Duodenal mucosa (tissue), 2 donors: ENCODE data around the gene BBX.

Experiments used
- H3K27ac ChIP-seq: one replicate; pipeline ENCODE4 v1.7.0; 2013; ENCODE audit warnings: low read depth, low read length
- H3K27me3 ChIP-seq, 2 donors: one replicate each; pipeline ENCODE4 v1.7.0; 2013; ENCODE audit warnings: low read length in 2 of 2, control low read depth in 1 of 2; ENCODE audit not compliant: insufficient read depth in 2 of 2, control insufficient read depth in 1 of 2
- H3K36me3 ChIP-seq, 2 donors: one replicate each; pipeline ENCODE4 v1.7.0; 2013; ENCODE audit warnings: low read length in 2 of 2, control low read depth in 1 of 2; ENCODE audit not compliant: insufficient read depth in 2 of 2, control insufficient read depth in 1 of 2
- H3K4me1 ChIP-seq, 2 donors: one replicate each; pipeline ENCODE4 v1.7.0; 2013; ENCODE audit warnings: low read length in 2 of 2, control low read depth in 1 of 2; ENCODE audit not compliant: insufficient read depth in 2 of 2, control insufficient read depth in 1 of 2
- H3K4me3 ChIP-seq, 2 donors: one replicate each; pipeline ENCODE4 v1.7.0; 2013; ENCODE audit warnings: low read length in 2 of 2, low read depth in 1 of 2
- H3K9ac ChIP-seq, 2 donors: one replicate each; pipeline ENCODE4 v1.7.0; 2013; ENCODE audit warnings: low read length in 2 of 2, low read depth in 1 of 2
- H3K9me3 ChIP-seq, 2 donors: one replicate each; pipeline ENCODE4 v1.7.0; 2013; ENCODE audit warnings: low read length in 2 of 2, control low read depth in 1 of 2; ENCODE audit not compliant: control insufficient read depth in 1 of 2

BBX gene

DNA sequence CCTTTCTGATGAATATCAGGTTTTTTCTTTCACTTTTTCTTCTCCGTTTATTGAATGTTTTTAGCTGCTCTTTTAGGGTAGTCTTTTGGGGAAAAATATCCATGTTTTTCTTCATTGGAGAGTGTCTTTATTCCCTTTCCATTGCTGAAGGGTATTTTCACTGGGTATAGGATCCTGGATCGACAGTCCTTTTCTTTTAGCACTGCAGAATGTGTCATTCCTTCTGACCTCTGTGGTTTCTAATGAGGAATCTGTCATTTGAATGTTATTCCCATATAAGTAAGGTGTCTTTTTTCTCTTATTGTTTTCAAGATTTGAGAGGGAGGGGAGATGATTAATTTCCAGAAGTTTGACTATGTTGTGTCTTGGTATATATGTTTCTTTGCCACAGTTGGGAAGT, 96.8 kb downstream of the BBX start:
- Histone ChIP-seq H3K27me3 (no peaks in the 10 kb centered on the region), H3K36me3 (no peaks in the 10 kb centered on the region), H3K27ac (no peak overlapping the region), H3K4me3 (no peak overlapping the region), H3K9me3 (no peaks in the 10 kb centered on the region), H3K9ac (no peak overlapping the region), H3K4me1 (no peaks in the 10 kb centered on the region)

DNA sequence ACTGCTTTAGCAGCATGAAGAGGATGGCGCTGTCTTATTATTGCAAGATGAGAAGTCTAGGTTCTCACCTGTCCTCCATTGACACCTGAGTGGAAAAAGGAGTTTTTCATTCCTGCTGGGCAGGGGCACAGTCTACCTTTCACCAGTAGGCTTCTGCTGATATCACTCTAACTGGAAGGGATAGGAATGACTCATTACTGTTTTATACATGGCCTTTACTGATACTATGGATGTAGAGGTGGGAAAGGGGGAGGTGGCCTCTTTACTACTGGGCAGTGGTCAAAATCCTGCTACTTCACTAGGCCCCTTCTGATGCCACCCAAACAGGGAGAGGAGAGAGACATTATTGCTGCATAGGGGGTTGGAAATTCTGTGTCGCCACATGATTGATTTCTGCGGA, 97.8 kb downstream of the BBX start:
- no peak overlapping the region for H3K4me3 ChIP-seq
- no peaks in the 10 kb centered on the region for H3K9me3 ChIP-seq
- H3K36me3 ChIP-seq = no peaks in the 10 kb centered on the region
- H3K9ac ChIP-seq = no peak overlapping the region
- H3K27me3 ChIP-seq = no peaks in the 10 kb centered on the region
- no peaks in the 10 kb centered on the region for H3K4me1 ChIP-seq
- no peak overlapping the region for H3K27ac ChIP-seq

GRCh38 chr3:107621465-107621864, 98.7 kb downstream of the BBX start:
- Histone ChIP-seq H3K36me3 (no peaks in the 10 kb centered on the region), H3K9me3 (no peaks in the 10 kb centered on the region), H3K4me3 (no peak overlapping the region), H3K4me1 (no peaks in the 10 kb centered on the region), H3K27ac (no peak overlapping the region), H3K27me3 (no peaks in the 10 kb centered on the region), H3K9ac (no peak overlapping the region)

- Histone ChIP-seq H3K27ac (no peak overlapping the region), H3K27me3 (no peaks in the 10 kb centered on the region), H3K9me3 (no peaks in the 10 kb centered on the region), H3K4me3 (no peak overlapping the region), H3K9ac (no peak overlapping the region), H3K36me3 (no peaks in the 10 kb centered on the region), H3K4me1 (peaks cover 0 to 3% of the 10 kb centered on the region in 2 donors)
Observed at GRCh38 chr3:107627962-107628542, 105.3 kb downstream of the BBX start.

GRCh38 chr3:107629566-107629965, 106.8 kb downstream of the BBX start:
- no peak overlapping the region for H3K4me3 ChIP-seq
- H3K36me3 ChIP-seq = no peaks in the 10 kb centered on the region
- H3K9ac ChIP-seq = no peak overlapping the region
- H3K27ac ChIP-seq = no peak overlapping the region
- H3K27me3 ChIP-seq = no peaks in the 10 kb centered on the region
- no peaks in the 10 kb centered on the region for H3K9me3 ChIP-seq
- peaks cover 0 to 3% of the 10 kb centered on the region in 2 donors for H3K4me1 ChIP-seq

DNA sequence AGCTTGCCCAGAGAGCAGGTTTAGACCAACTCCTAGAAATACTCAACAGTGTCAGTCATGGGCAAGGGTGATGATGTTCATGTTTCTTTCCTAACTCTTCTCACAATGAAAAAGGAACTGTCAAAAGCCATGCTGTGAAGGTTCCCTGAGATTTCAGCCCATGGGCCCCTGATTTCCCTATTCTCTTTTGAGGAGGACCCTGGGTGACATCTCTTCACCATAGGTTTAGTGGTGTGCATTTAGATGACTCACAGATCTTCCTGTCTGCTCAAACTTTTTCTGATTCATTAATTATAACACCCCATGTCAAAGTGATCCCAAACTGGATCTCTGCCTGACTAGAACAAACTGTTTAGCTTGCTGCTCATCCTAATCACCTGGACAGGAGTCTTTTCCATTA, 108.0 kb downstream of the BBX start:
- Histone ChIP-seq H3K4me1 (peaks cover 0 to 3% of the 10 kb centered on the region in 2 donors), H3K36me3 (no peaks in the 10 kb centered on the region), H3K9me3 (no peaks in the 10 kb centered on the region), H3K4me3 (no peak overlapping the region), H3K27me3 (no peaks in the 10 kb centered on the region), H3K9ac (no peak overlapping the region), H3K27ac (no peak overlapping the region)

GRCh38 chr3:107632576-107632975, 109.8 kb downstream of the BBX start:
- Histone ChIP-seq H3K4me3 (no peak overlapping the region), H3K27ac (no peak overlapping the region), H3K36me3 (no peaks in the 10 kb centered on the region), H3K9ac (no peak overlapping the region), H3K27me3 (no peaks in the 10 kb centered on the region), H3K9me3 (no peaks in the 10 kb centered on the region), H3K4me1 (peaks cover 0 to 3% of the 10 kb centered on the region in 2 donors)

- H3K4me3 ChIP-seq = no peak overlapping the region
- no peak overlapping the region for H3K9ac ChIP-seq
- H3K27me3 ChIP-seq = no peaks in the 10 kb centered on the region
- no peaks in the 10 kb centered on the region for H3K9me3 ChIP-seq
- H3K4me1 ChIP-seq = peaks cover 0 to 3% of the 10 kb centered on the region in 2 donors
- H3K36me3 ChIP-seq = no peaks in the 10 kb centered on the region
- no peak overlapping the region for H3K27ac ChIP-seq
Observed at GRCh38 chr3:107633327-107634098, 110.8 kb downstream of the BBX start.

DNA sequence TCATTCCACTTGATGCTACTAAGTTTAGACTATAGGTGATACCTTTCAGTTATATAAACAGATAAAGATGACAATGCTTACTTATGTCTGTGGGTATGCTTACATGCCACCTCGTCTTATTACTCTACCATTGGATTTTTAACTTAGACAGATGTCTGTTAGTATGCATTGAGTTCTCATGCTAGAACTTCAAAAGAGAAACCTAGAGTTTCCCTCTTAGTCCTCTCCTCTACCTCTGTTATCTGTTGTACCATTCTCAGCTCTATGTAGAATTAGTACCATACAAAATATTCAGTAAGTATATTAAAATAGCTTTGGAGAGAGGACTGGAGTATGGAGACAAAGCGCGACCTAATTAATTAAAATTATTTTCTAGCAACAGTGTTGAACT, 111.3 kb downstream of the BBX start:
- Histone ChIP-seq H3K4me3 (no peak overlapping the region), H3K36me3 (no peaks in the 10 kb centered on the region), H3K9me3 (no peaks in the 10 kb centered on the region), H3K4me1 (peaks cover 0 to 3% of the 10 kb centered on the region in 2 donors), H3K9ac (no peak overlapping the region), H3K27ac (no peak overlapping the region), H3K27me3 (no peaks in the 10 kb centered on the region)

GRCh38 chr3:107637416-107638183, 114.8 kb downstream of the BBX start:
- no peaks in the 10 kb centered on the region for H3K4me1 ChIP-seq
- H3K9ac ChIP-seq = no peak overlapping the region
- H3K9me3 ChIP-seq = no peaks in the 10 kb centered on the region
- H3K27me3 ChIP-seq = no peaks in the 10 kb centered on the region
- no peak overlapping the region for H3K4me3 ChIP-seq
- no peak overlapping the region for H3K27ac ChIP-seq
- no peaks in the 10 kb centered on the region for H3K36me3 ChIP-seq
